H1 (cell line): ENCODE measurements around the gene EBNA1BP2. TPM values are rescaled to one million over a fixed set of nuclear protein-coding genes. Genes with fewer than 3 reads are reported as not detected.

ENCODE experiments used
- BACH1 ChIP-seq: IDR thresholded peaks from 2 replicates; pipeline ENCODE4 v1.6.1; 2012; ENCODE audit warnings: low read length, improper control_type of control experiment
- BRCA1 ChIP-seq: IDR thresholded peaks from 2 replicates; pipeline ENCODE4 v1.6.1; 2012; ENCODE audit warnings: low read depth, low read length, improper control_type of control experiment
- CBX5 ChIP-seq: fragments of 300-800, 300-1000 bp; sonication (generic); IDR thresholded peaks from 2 replicates; pipeline ENCODE4 v1.7.1; 2016; ENCODE audit warnings: antibody characterized with exemption, low read length, low read depth
- CHD1 ChIP-seq: IDR thresholded peaks from 2 replicates; pipeline ENCODE4 v1.6.1; 2012; ENCODE audit warnings: low read depth, low read length, improper control_type of control experiment
- CREB1 ChIP-seq: IDR thresholded peaks from 2 replicates; pipeline ENCODE4 v1.6.1; 2012; ENCODE audit warnings: inconsistent platforms
- EGR1 ChIP-seq: IDR thresholded peaks from 2 replicates; pipeline ENCODE4 v1.6.1; 2011; ENCODE audit warnings: low read depth, low read length, borderline replicate concordance
- EP300 ChIP-seq, 2 experiments: IDR thresholded peaks; 1 replicate in 1 of 2; 2 replicates in 1 of 2; pipeline ENCODE4 v1.6.1; 2011 to 2012; ENCODE audit warnings: low read depth in 2 of 2, low read length in 2 of 2, mild to moderate bottlenecking in 2 of 2, borderline replicate concordance in 1 of 2, inconsistent platforms in 1 of 2, moderate library complexity in 1 of 2
- FOSL1 ChIP-seq: IDR thresholded peaks from 2 replicates; pipeline ENCODE4 v1.6.1; 2011; ENCODE audit warnings: mild to moderate bottlenecking, low read depth, low read length, moderate library complexity; ENCODE audit not compliant: insufficient read depth
- GABPA ChIP-seq: IDR thresholded peaks from 2 replicates; pipeline ENCODE4 v1.6.1; 2011; ENCODE audit warnings: mild to moderate bottlenecking, low read length, moderate library complexity, borderline replicate concordance; ENCODE audit not compliant: insufficient read depth
- HDAC2 ChIP-seq, 2 experiments: fragments of 300-600 bp in 1 of 2; sonication (generic) in 1 of 2; IDR thresholded peaks; 2 replicates each; pipeline ENCODE4 v1.6.1; 2011 to 2012; ENCODE audit warnings: low read depth in 2 of 2, low read length in 2 of 2, mild to moderate bottlenecking in 2 of 2, moderate library complexity in 2 of 2, borderline replicate concordance in 1 of 2, inconsistent platforms in 1 of 2
- NANOG ChIP-seq: IDR thresholded peaks from 2 replicates; pipeline ENCODE4 v1.6.1; 2011; ENCODE audit warnings: low read length, low read depth, mild to moderate bottlenecking, inconsistent platforms; ENCODE audit not compliant: insufficient read depth, poor library complexity, severe bottlenecking
- POU5F1 ChIP-seq: IDR thresholded peaks from 2 replicates; pipeline ENCODE4 v1.6.1; 2011; ENCODE audit warnings: low read depth, mild to moderate bottlenecking, low read length, moderate library complexity
- RNF2 ChIP-seq: fragments of 200-900, 300-1000 bp; sonication (generic); IDR thresholded peaks from 2 replicates; pipeline ENCODE4 v1.7.1; 2016; ENCODE audit warnings: borderline replicate concordance, low read depth, mild to moderate bottlenecking, antibody characterized with exemption, low read length; ENCODE audit not compliant: poor library complexity, severe bottlenecking; ENCODE audit errors: missing control alignments
- SAP30 ChIP-seq: fragments of 300-600 bp; sonication (generic); IDR thresholded peaks from 2 replicates; pipeline ENCODE4 v1.7.1; 2012; ENCODE audit warnings: low read length, moderate library complexity, mild to moderate bottlenecking, inconsistent platforms; ENCODE audit not compliant: insufficient read depth, insufficient replicate concordance
- SIN3A ChIP-seq, 2 experiments: IDR thresholded peaks in 1 of 2; conservative IDR thresholded peaks in 1 of 2; 2 replicates each; pipeline ENCODE4 v1.6.1; 2011 to 2012; ENCODE audit warnings: low read length in 2 of 2, improper control_type of control experiment in 1 of 2, low read depth in 1 of 2, mild to moderate bottlenecking in 1 of 2
- SP4 ChIP-seq: IDR thresholded peaks from 2 replicates; pipeline ENCODE4 v1.6.1; 2012; ENCODE audit warnings: low read length, inconsistent platforms
- SRF ChIP-seq: IDR thresholded peaks from 2 replicates; pipeline ENCODE4 v1.6.1; 2011; ENCODE audit warnings: mild to moderate bottlenecking, low read depth, low read length, moderate library complexity
- TBP ChIP-seq: IDR thresholded peaks from 2 replicates; pipeline ENCODE4 v1.6.1; 2011; ENCODE audit warnings: low read depth, low read length, improper control_type of control experiment
- YY1 ChIP-seq: IDR thresholded peaks from 2 replicates; pipeline ENCODE4 v1.6.1; 2011; ENCODE audit warnings: low read depth, mild to moderate bottlenecking, low read length
- polyA plus RNA-seq, 7 experiments: library from polyadenylated mRNA; depleted of rRNA in 3 of 7; stranded (reverse) in 5 of 7; unstranded in 2 of 7; fragments of >200 nt in 5 of 7; fragments of 200-250 nt in 2 of 7; gene quantifications; 1 replicate in 5 of 7; 2 replicates in 1 of 7; 4 replicates in 1 of 7; pipeline versions ENCODE4 v1.2.1 to v1.2.3, GENCODE V29; 2011 to 2013; ENCODE audit warnings: missing spikeins in 2 of 7, mixed read lengths in 2 of 7
- total RNA-seq: library from RNA; stranded (reverse); fragmentation: NEBNext Ultra II Directional; extraction: Animal tissue kit (Norgen Biotek cat#: 25700); gene quantifications from 2 replicates; pipeline ENCODE4 v1.2.1, GENCODE V29; 2021
- TF ChIP-seq, protein P1 (sequence below): IDR thresholded peaks from 2 replicates; pipeline ENCODE4 v1.6.1; 2012; ENCODE audit warnings: low read length, inconsistent platforms

Gene EBNA1BP2
- total and polyA plus RNA-seq, 2 of the 8 experiments (the other 6 are each of a cell fraction or from before 2014, with no cell fraction given), result 31.0 to 104 TPM

DNA sequence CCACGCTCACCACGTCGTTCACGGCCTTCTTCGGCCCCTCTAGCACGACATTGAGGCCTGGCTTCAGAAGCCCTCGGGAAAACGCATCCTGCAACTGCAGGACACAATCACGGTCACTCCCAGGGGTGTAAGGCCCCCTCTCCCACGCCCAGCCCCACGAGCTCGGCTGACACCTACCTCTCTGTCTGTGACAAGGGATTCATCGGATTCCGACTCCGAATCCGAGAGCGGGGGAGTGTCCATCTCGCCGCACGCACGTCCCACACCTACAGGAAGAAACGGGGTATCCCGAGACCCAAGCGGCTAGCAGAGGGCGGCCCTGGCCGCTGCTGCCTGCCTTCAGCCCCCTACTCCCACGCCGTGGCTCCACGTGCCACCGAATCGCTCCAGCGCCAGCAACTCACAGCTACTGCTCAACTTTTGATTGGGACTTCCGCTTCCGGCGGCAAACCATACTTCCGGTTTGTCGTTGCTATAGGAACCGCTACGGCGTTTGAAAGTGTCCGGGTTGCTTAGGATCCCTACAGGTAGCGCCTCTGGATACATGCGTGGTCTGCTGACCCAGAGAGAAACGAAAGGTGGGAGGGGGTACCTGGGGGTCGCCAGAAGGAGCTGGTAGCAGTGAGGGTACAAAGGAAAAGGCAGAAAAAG is at the start of gene EBNA1BP2, which contains the start of gene CFAP57 (continued):
- TF ChIP-seq CREB1, result no peak
- no peak for TF ChIP-seq FOSL1
- TF ChIP-seq POU5F1, result no peak
- TF ChIP-seq EP300 (IDR thresholded peaks at IDR 0.05; ENCODE audit: borderline replicate concordance in 1 of 2, low read depth in 2 of 2, low read length in 2 of 2), result no peak
- TF ChIP-seq TBP, result no peak
- no peak for TF ChIP-seq SP4
- TF ChIP-seq GABPA, result peak; percentile 95
- TF ChIP-seq CBX5, result no peak
- TF ChIP-seq SIN3A (conservative IDR thresholded peaks at IDR 0.05 in 1 of 2, IDR thresholded peaks at IDR 0.05 in 1 of 2; ENCODE audit: low read depth in 1 of 2, low read length in 2 of 2), result peak; percentile 86 to 98; a peak in 3 of 4 replicates
- TF ChIP-seq NANOG, result peak; percentile 3
- TF ChIP-seq SAP30, result peak; percentile 91
- TF ChIP-seq RNF2, result no peak
- TF ChIP-seq CHD1, result no peak
- TF ChIP-seq, protein P1, sequence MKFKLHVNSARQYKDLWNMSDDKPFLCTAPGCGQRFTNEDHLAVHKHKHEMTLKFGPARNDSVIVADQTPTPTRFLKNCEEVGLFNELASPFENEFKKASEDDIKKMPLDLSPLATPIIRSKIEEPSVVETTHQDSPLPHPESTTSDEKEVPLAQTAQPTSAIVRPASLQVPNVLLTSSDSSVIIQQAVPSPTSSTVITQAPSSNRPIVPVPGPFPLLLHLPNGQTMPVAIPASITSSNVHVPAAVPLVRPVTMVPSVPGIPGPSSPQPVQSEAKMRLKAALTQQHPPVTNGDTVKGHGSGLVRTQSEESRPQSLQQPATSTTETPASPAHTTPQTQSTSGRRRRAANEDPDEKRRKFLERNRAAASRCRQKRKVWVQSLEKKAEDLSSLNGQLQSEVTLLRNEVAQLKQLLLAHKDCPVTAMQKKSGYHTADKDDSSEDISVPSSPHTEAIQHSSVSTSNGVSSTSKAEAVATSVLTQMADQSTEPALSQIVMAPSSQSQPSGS, result 0 out of 2 replicates have a peak, but pooled peaks have one; percentile 13
- peak; percentile 43 to 98; a peak in 2 of 4 replicates for TF ChIP-seq HDAC2 (IDR thresholded peaks at IDR 0.05; ENCODE audit: borderline replicate concordance in 1 of 2, low read depth in 2 of 2, low read length in 2 of 2)
- no peak for TF ChIP-seq BRCA1
- no peak for TF ChIP-seq YY1
- peak; percentile 83 for TF ChIP-seq EGR1
- TF ChIP-seq SRF, result no peak
- TF ChIP-seq BACH1, result no peak
